ENCODE measurements around the gene TP73. TPM values are rescaled to one million over a fixed set of nuclear protein-coding genes. Genes with fewer than 3 reads are reported as not detected.
A peak's percentile ranks its signal among the peaks of the same experiment; 100 is the strongest.

TP73 gene
- total RNA-seq (2021): 6.2 and 6.9 TPM in 2 replicates
- Bru-seq, nascent RNA: percentile 35 among the genes with signal in this experiment
- BruChase-seq, experiment 1, labeled RNA remaining after a 2-hour chase: percentile 30 among the genes with signal in this experiment
- BruChase-seq, experiment 2, labeled RNA remaining after a 6-hour chase: percentile 47 among the genes with signal in this experiment
- long read RNA-seq, full-length matches to known transcripts: 4 of 6 reads
- long read RNA-seq, partial matches to known transcripts: 1 of 6 reads
- long read RNA-seq, other reads (novel, unspliced or antisense): 1 of 6 reads

- ChIA-PET CTCF (no interaction called here), POLR2A (ENCODE audit: unreplicated experiment) (no interaction called here)
- H3K79me2 ChIP-seq (ENCODE audit: low read depth): peaks cover 13% of the 10 kb centered on the region
- DNase-seq: peak in 1 of 2 experiments; percentile 29
- H3K27ac ChIP-seq: no peak within 1 kb of the TSS
- peak within 1 kb of the TSS; percentile 58 for H3K4me2 ChIP-seq
- H3K4me3 ChIP-seq: peak within 1 kb of the TSS; percentile 33; the same call in 1 of the 2 replicates
- peaks cover 53% of the 10 kb centered on the region for H3K27me3 ChIP-seq (ENCODE audit: insufficient read depth, low read depth)
- no peak for TF ChIP-seq EZH2 (IDR thresholded peaks at IDR 0.05; ENCODE audit: low read depth)
- TF ChIP-seq, protein P1, sequence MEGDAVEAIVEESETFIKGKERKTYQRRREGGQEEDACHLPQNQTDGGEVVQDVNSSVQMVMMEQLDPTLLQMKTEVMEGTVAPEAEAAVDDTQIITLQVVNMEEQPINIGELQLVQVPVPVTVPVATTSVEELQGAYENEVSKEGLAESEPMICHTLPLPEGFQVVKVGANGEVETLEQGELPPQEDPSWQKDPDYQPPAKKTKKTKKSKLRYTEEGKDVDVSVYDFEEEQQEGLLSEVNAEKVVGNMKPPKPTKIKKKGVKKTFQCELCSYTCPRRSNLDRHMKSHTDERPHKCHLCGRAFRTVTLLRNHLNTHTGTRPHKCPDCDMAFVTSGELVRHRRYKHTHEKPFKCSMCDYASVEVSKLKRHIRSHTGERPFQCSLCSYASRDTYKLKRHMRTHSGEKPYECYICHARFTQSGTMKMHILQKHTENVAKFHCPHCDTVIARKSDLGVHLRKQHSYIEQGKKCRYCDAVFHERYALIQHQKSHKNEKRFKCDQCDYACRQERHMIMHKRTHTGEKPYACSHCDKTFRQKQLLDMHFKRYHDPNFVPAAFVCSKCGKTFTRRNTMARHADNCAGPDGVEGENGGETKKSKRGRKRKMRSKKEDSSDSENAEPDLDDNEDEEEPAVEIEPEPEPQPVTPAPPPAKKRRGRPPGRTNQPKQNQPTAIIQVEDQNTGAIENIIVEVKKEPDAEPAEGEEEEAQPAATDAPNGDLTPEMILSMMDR (conservative IDR thresholded peaks at IDR 0.05): no peak
- H3K9me2 ChIP-seq (ENCODE audit: insufficient read depth): no peaks in the 10 kb centered on the region
- H4K20me1 ChIP-seq (ENCODE audit: insufficient read depth): no peaks in the 10 kb centered on the region
- no peak within 1 kb of the TSS for H2AFZ ChIP-seq
- H3K36me3 ChIP-seq (ENCODE audit: low read depth): no peaks in the 10 kb centered on the region
- intact Hi-C loops (cut with micrococcal nuclease; ENCODE audit: unreplicated experiment): no loop called here
- BruUV-seq (replicated peaks): no TSS peak
- no peaks in the 10 kb centered on the region for H3K9me3 ChIP-seq (ENCODE audit: insufficient read depth, low read depth)
- peaks cover 5% of the 10 kb centered on the region; the same call in 1 of the 2 replicates for H3F3A ChIP-seq (ENCODE audit: insufficient read depth, low read depth)
- peaks cover 7% of the 10 kb centered on the region for H3K4me1 ChIP-seq (replicated peaks; ENCODE audit: insufficient read depth)
Measured at GRCh38 chr1:3651930-3652547, at the start of gene TP73. Gene TP73, plus strand, starts transcription at chr1:3652516. Its CDS starts 29,850 bp downstream, at chr1:3682366.

DNA sequence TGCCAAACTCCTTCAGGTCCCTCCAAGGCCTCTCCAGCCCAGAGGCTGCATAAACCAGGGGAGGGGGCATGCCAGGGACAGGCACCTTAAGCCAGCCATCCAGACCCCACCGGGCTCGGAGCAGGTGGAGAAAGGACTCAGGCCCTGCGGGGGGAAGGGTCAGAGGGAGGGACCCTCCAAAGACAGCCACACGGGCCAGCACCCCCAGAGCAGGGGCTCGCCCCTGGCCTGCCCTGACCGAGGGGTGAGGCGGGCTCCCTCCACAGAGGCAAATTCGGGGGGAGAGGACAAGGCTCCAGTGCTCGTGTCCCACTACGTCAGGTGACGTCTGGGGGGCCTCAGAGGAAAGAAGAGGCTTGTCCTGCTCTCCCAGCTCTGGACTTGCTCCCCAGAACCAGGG is 49.2 kb upstream of the TP73 start:
- Histone ChIP-seq H3K4me2 (no peak overlapping the region), H3K27ac (no peak overlapping the region), H3F3A (ENCODE audit: insufficient read depth, low read depth) (no peaks in the 10 kb centered on the region), H3K79me2 (ENCODE audit: low read depth) (peaks cover 7% of the 10 kb centered on the region; the same call in 1 of the 2 replicates), H3K36me3 (ENCODE audit: low read depth) (no peaks in the 10 kb centered on the region), H3K9me3 (ENCODE audit: insufficient read depth, low read depth) (no peaks in the 10 kb centered on the region), H3K27me3 (ENCODE audit: insufficient read depth, low read depth) (no peaks in the 10 kb centered on the region), H3K9me2 (ENCODE audit: insufficient read depth) (no peaks in the 10 kb centered on the region), H2AFZ (no peak overlapping the region), H3K4me1 (replicated peaks; ENCODE audit: insufficient read depth) (peaks cover 14% of the 10 kb centered on the region), H4K20me1 (ENCODE audit: insufficient read depth) (no peaks in the 10 kb centered on the region), H3K4me3 (no peak overlapping the region)
- no TSS peak for BruUV-seq (replicated peaks)
- ChIA-PET POLR2A (ENCODE audit: unreplicated experiment) (no interaction called here), CTCF (no interaction called here)
- TF ChIP-seq, protein P1 (conservative IDR thresholded peaks at IDR 0.05): no peak
- TF ChIP-seq EZH2 (IDR thresholded peaks at IDR 0.05; ENCODE audit: low read depth): no peak
- intact Hi-C loops (cut with micrococcal nuclease; ENCODE audit: unreplicated experiment): no loop called here
- no peak for DNase-seq

GRCh38 chr1:3603571-3604467 is 48.5 kb upstream of the TP73 start:
- H3K4me3 ChIP-seq: no peak overlapping the region

More at GRCh38 chr1:3603571-3604467, 48.5 kb upstream of the TP73 start:
- BruUV-seq (replicated peaks): no TSS peak
- peaks cover 14% of the 10 kb centered on the region for H3K4me1 ChIP-seq (replicated peaks; ENCODE audit: insufficient read depth)
- H3K4me2 ChIP-seq: no peak overlapping the region
- H2AFZ ChIP-seq: no peak overlapping the region
- DNase-seq: no peak
- intact Hi-C loops (cut with micrococcal nuclease; ENCODE audit: unreplicated experiment): no loop called here
- H3K9me3 ChIP-seq (ENCODE audit: insufficient read depth, low read depth): no peaks in the 10 kb centered on the region
- H3K79me2 ChIP-seq (ENCODE audit: low read depth): peaks cover 9% of the 10 kb centered on the region
- H3K27ac ChIP-seq: peak overlapping the region; percentile 45; the same call in 1 of the 2 replicates
- ChIA-PET CTCF (no interaction called here), POLR2A (ENCODE audit: unreplicated experiment) (no interaction called here)
- H3F3A ChIP-seq (ENCODE audit: insufficient read depth, low read depth): no peaks in the 10 kb centered on the region
- H3K27me3 ChIP-seq (ENCODE audit: insufficient read depth, low read depth): no peaks in the 10 kb centered on the region
- H3K9me2 ChIP-seq (ENCODE audit: insufficient read depth): no peaks in the 10 kb centered on the region
- no peak for TF ChIP-seq EZH2 (IDR thresholded peaks at IDR 0.05; ENCODE audit: low read depth)
- TF ChIP-seq, protein P1 (conservative IDR thresholded peaks at IDR 0.05): no peak
- H4K20me1 ChIP-seq (ENCODE audit: insufficient read depth): no peaks in the 10 kb centered on the region
- H3K36me3 ChIP-seq (ENCODE audit: low read depth): no peaks in the 10 kb centered on the region
